HG02610 (cell line): ENCODE measurements around the gene PLVAP.

Source experiments
- ATAC-seq: cut with Tn5 transposase; IDR thresholded peaks from one replicate; pipeline ENCODE4 v1.9.1; 2021; ENCODE audit warnings: mild to moderate bottlenecking, moderate library complexity; ENCODE audit not compliant: unreplicated experiment

PLVAP gene

GRCh38 chr19:17304386-17305215 lies 72.5 kb downstream of the PLVAP start:
- ATAC-seq = no peak

- ATAC-seq = no peak
Measured at GRCh38 chr19:17303940-17304267, 73.2 kb downstream of the PLVAP start.

DNA sequence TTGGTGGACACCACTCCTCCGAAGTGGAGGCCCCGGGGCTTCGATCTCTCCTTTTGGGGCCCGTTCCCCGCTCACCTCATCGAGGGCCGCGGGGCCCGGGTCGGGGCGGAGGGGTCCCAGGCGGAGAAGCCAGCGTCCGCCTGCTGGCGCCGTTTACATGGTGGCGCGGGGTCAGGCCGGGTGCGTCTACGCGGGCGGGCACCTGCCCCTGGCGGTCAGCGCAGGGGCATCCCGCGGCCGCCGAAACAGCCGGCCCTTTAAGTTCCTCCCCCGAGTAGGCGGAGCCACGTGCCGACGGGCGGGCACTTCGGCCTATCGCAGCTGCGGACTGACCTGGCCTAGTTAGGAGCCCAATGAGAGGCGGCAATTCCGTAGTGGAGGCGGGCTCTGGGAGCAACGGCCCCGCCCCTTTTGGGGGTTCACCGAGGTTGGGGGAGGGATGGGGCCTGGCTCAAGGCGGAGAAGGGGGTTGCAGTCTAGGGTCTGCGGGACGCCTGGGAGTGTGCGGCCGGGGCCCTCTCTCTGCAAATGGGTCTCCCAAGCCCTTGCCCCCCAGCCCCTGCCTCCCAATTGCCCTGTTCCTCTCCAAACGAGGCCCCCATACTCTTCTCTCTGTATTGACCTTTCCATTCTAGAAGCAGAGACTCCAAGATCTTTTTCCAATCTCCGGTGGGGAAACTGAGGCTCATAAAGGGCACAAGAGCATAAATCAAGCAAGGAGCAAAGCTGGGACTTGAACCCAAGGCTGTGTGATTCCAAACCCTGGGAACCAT lies 73.8 kb downstream of the PLVAP start, which contains the start of gene ABHD8:
TSS of gene ABHD8 (minus strand) at position 259 of the 773 bp plus-strand sequence. CDS start 1,809 bp downstream, outside the sequence.
- ATAC-seq = peak; percentile 59

- ATAC-seq = no peak
Measured at GRCh38 chr19:17302391-17303166, 74.6 kb downstream of the PLVAP start.
